PFSK-1 (cell line): ENCODE data around the gene CNTN5.

Experiments
- FOXP2 ChIP-seq: optimal IDR thresholded peaks from 2 replicates; pipeline ENCODE3; 2011; ENCODE audit warnings: borderline replicate concordance, control low read depth, inconsistent platforms; ENCODE audit not compliant: insufficient read depth; ENCODE audit errors: extremely low read length, extremely low read depth
- POLR2AphosphoS5 ChIP-seq: IDR thresholded peaks from 2 replicates; pipeline ENCODE4 v1.6.1; 2012; ENCODE audit warnings: low read depth, mild to moderate bottlenecking, control low read depth, low read length, moderate library complexity
- REST ChIP-seq, 2 experiments: IDR thresholded peaks; 2 replicates each; pipeline versions ENCODE4 v1.6.1 to v1.8.0; 2011 to 2012; ENCODE audit warnings: low read depth in 2 of 2, low read length in 2 of 2, control low read depth in 1 of 2, inconsistent platforms in 1 of 2, mild to moderate bottlenecking in 1 of 2, moderate library complexity in 1 of 2; ENCODE audit not compliant: insufficient read depth in 1 of 2
- SIN3A ChIP-seq: IDR thresholded peaks from 2 replicates; pipeline ENCODE4 v1.6.1; 2012; ENCODE audit warnings: mild to moderate bottlenecking, low read length, moderate library complexity, borderline replicate concordance; ENCODE audit not compliant: insufficient read depth
- TAF1 ChIP-seq: IDR thresholded peaks from 2 replicates; pipeline ENCODE4 v1.6.1; 2012; ENCODE audit warnings: low read length, control low read depth, borderline replicate concordance; ENCODE audit not compliant: insufficient read depth

CNTN5 gene

GRCh38 chr11:99554232-99554903 is 533.6 kb downstream of the CNTN5 start:
- TF ChIP-seq REST (IDR thresholded peaks at IDR 0.05; ENCODE audit: insufficient read depth in 1 of 2, low read depth in 2 of 2, low read length in 2 of 2) (no peak), TAF1 (no peak), POLR2AphosphoS5 (no peak), FOXP2 (no peak), SIN3A (no peak)

- TF ChIP-seq REST (IDR thresholded peaks at IDR 0.05; ENCODE audit: insufficient read depth in 1 of 2, low read depth in 2 of 2, low read length in 2 of 2) (no peak), SIN3A (no peak), POLR2AphosphoS5 (no peak), TAF1 (no peak), FOXP2 (no peak)
Observed at GRCh38 chr11:99555486-99555885, 534.7 kb downstream of the CNTN5 start.

- TF ChIP-seq POLR2AphosphoS5 (no peak), FOXP2 (no peak), TAF1 (no peak), REST (IDR thresholded peaks at IDR 0.05; ENCODE audit: insufficient read depth in 1 of 2, low read depth in 2 of 2, low read length in 2 of 2) (no peak), SIN3A (no peak)
Observed at GRCh38 chr11:99565333-99565732, 544.6 kb downstream of the CNTN5 start.

- TF ChIP-seq REST (IDR thresholded peaks at IDR 0.05; ENCODE audit: insufficient read depth in 1 of 2, low read depth in 2 of 2, low read length in 2 of 2) (no peak), SIN3A (no peak), FOXP2 (no peak)
Observed at GRCh38 chr11:99567334-99567956, 546.7 kb downstream of the CNTN5 start.
